Left lung (tissue), 10 donors: Measurements from ENCODE around the gene ADAMTSL1. TPM values are rescaled to one million over a fixed set of nuclear protein-coding genes. Genes with fewer than 3 reads are reported as not detected.
A peak's percentile ranks its signal among the peaks of the same experiment; 100 is the strongest.

Experiments
- ATAC-seq: fragments of 200-7000 bp; cut with Tn5 transposase; one replicate; pipeline ENCODE4 v1.9.1; 2020; ENCODE audit warnings: moderate library complexity
- DNase-seq, 4 donors: peaks; one replicate each; pipeline ENCODE4 v3.0.0-alpha.2; 2013 to 2020
- H3K27ac ChIP-seq, 2 donors: fragments of 200-600 bp; sonication (generic) in 1 of 2; one replicate each; pipeline versions ENCODE4 v1.5.0 to v1.8.0; 2020 to 2021
- H3K27me3 ChIP-seq, 2 donors: fragments of 200-600 bp; sonication (generic) in 1 of 2; one replicate each; pipeline versions ENCODE4 v1.5.0 to v1.8.0; 2020 to 2021
- H3K36me3 ChIP-seq, 2 donors: fragments of 200-600 bp; sonication (generic) in 1 of 2; one replicate each; pipeline versions ENCODE4 v1.5.0 to v1.8.0; 2020 to 2021
- H3K4me1 ChIP-seq, 2 donors: fragments of 200-600 bp; one replicate each; pipeline ENCODE4 v1.8.0; 2021
- H3K4me3 ChIP-seq, 2 donors: fragments of 200-600 bp; sonication (generic) in 1 of 2; one replicate each; pipeline versions ENCODE4 v1.5.0 to v1.8.0; 2020 to 2021; ENCODE audit warnings: mild to moderate bottlenecking in 1 of 2
- H3K9me3 ChIP-seq, 2 donors: fragments of 200-600 bp; sonication (generic) in 1 of 2; one replicate each; pipeline versions ENCODE4 v1.5.0 to v1.8.0; 2020 to 2021
- intact Hi-C, 2 donors: fragments of 100-400 bp; cut with DNase I; formaldehyde crosslinking; loops; one replicate each; pipeline versions ENCODE4 v1.11.2 to v1.14.2; 2022
- polyA plus RNA-seq, 6 donors: library from polyadenylated mRNA; unstranded; fragments of 120-200 nt; gene quantifications; one replicate each; pipeline ENCODE4 v1.2.1, GENCODE V29; 2013; ENCODE audit not compliant: insufficient read length in 6 of 6
- total RNA-seq, 2 donors: library from RNA; stranded (reverse); fragmentation: NEBNext Ultra II Directional; extraction: Animal tissue kit (Norgen Biotek cat#: 25700); gene quantifications; one replicate each; pipeline ENCODE4 v1.2.1, GENCODE V29; 2021
- TF ChIP-seq, protein P1 (sequence below), 2 donors: fragments of 200-600 bp; sonication (generic) in 1 of 2; IDR thresholded peaks; one replicate each; pipeline versions ENCODE4 v1.5.0 to v1.8.0; 2021; ENCODE audit warnings: antibody characterized with exemption in 2 of 2
- donor health status: DM: no; HTN: yes; CAD: no.
- donor health status: DM: no; HTN: no; CAD: no.

ADAMTSL1 gene
- total and polyA plus RNA-seq, 8 donors: 3.0 to 28.1 (median 17.9) TPM

DNA sequence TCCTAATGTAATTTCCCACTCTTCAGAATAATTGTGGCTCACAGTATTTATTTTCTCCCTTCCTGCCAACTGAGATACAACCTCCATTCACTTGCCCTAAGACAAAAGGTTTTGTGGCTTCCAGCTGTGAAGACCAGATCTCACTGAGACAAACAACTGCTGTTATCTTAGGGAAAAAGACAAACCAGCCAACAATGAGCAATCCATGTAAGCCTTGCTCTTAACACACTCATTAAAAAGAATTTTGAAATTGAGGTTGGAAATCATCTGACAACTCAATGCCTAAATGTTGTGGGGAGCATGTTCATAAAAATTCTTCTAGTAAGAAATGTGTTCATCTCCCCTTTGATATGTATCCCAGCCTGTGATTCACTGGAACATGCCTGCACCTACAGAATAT is 132.9 kb downstream of the ADAMTSL1 start:
- intact Hi-C loops: no loop called here
- H3K27me3 ChIP-seq: no peaks in the 10 kb centered on the region
- H3K27ac ChIP-seq: no peak overlapping the region
- TF ChIP-seq, protein P1, sequence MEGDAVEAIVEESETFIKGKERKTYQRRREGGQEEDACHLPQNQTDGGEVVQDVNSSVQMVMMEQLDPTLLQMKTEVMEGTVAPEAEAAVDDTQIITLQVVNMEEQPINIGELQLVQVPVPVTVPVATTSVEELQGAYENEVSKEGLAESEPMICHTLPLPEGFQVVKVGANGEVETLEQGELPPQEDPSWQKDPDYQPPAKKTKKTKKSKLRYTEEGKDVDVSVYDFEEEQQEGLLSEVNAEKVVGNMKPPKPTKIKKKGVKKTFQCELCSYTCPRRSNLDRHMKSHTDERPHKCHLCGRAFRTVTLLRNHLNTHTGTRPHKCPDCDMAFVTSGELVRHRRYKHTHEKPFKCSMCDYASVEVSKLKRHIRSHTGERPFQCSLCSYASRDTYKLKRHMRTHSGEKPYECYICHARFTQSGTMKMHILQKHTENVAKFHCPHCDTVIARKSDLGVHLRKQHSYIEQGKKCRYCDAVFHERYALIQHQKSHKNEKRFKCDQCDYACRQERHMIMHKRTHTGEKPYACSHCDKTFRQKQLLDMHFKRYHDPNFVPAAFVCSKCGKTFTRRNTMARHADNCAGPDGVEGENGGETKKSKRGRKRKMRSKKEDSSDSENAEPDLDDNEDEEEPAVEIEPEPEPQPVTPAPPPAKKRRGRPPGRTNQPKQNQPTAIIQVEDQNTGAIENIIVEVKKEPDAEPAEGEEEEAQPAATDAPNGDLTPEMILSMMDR (IDR thresholded peaks at IDR 0.05): no peak
- H3K9me3 ChIP-seq: peaks cover 0 to 4% of the 10 kb centered on the region in 2 donors
- no peaks in the 10 kb centered on the region for H3K36me3 ChIP-seq
- DNase-seq (no peak), ATAC-seq (peak; percentile 21)
- no peaks in the 10 kb centered on the region for H3K4me1 ChIP-seq
- no peak overlapping the region for H3K4me3 ChIP-seq

DNA sequence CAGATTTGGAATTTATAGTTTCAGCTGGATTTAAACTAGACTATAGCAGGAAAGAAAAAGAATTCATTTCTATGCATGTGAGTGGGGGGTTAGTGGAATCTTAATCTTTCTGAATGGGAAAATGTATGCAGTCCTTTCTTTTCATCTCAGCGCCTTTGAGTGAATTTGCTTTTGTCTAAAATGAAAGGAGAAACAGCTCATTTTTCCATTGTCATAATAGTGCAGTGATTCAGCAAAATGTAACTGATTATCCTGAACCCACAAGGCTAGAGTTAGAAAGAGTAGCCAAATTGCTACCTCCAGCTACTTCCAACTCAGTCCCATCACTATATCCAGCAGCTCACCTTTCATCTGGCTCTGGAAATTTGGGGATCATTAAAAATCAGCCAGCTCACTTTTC is 134.4 kb downstream of the ADAMTSL1 start:
- no peaks in the 10 kb centered on the region for H3K36me3 ChIP-seq
- DNase-seq: no peak
- H3K27ac ChIP-seq: no peak overlapping the region
- TF ChIP-seq, protein P1 (IDR thresholded peaks at IDR 0.05): no peak
- intact Hi-C loops: no loop called here
- H3K9me3 ChIP-seq: peaks cover 0 to 4% of the 10 kb centered on the region in 2 donors
- ATAC-seq: no peak
- no peak overlapping the region for H3K4me3 ChIP-seq
- no peaks in the 10 kb centered on the region for H3K27me3 ChIP-seq
- no peaks in the 10 kb centered on the region for H3K4me1 ChIP-seq

DNA sequence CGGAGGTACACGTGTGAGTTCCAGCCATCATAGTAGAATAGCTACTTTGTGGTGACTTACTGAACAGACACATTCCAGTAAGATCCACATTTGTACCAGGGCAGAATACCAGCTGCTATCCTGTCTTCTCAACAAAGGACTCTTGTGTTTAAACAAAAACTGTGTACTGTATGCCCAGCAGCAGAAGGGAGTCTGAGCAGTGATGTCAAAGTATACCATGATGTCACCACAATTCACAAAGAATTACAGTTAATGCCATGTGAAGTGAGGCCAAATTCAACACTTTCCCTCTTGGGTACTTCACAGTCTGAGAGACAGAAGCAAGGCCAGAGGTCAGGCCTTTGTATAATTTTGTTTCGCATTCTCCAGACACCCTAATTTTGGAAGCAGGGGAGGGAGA is 137.0 kb downstream of the ADAMTSL1 start:
- Histone ChIP-seq H3K4me1 (no peaks in the 10 kb centered on the region), H3K27me3 (no peaks in the 10 kb centered on the region), H3K36me3 (no peaks in the 10 kb centered on the region), H3K27ac (no peak overlapping the region), H3K4me3 (no peak overlapping the region), H3K9me3 (no peaks in the 10 kb centered on the region)
- DNase-seq (peak in 1 of 4 donors; percentile 7), ATAC-seq (no peak)
- TF ChIP-seq, protein P1 (IDR thresholded peaks at IDR 0.05): no peak
- intact Hi-C loops: no loop called here

DNA sequence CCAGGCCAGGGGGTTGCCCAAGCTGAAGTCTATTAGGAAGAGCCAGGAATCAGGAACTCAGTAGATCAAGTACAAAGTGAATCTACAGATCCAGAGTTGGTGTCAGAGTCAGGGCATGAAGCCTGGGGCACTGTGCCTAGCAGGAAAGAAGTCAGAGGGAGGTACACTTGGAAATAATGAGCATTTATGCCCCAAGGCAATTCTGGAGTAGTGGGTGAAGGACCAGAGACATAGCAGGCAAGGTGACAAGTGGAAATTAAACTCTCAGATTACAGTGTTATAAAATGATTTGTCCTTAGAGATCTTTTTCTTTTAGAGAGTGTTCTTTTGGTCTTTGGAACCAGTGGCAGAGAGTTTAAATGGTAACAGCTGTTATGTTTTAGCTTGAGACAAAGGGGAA is 138.0 kb downstream of the ADAMTSL1 start:
- ATAC-seq: no peak
- intact Hi-C loops: no loop called here
- no peak for DNase-seq
- Histone ChIP-seq H3K4me1 (no peaks in the 10 kb centered on the region), H3K4me3 (no peak overlapping the region), H3K27me3 (no peaks in the 10 kb centered on the region), H3K36me3 (no peaks in the 10 kb centered on the region), H3K27ac (no peak overlapping the region), H3K9me3 (no peaks in the 10 kb centered on the region)
- TF ChIP-seq, protein P1 (IDR thresholded peaks at IDR 0.05): no peak

DNA sequence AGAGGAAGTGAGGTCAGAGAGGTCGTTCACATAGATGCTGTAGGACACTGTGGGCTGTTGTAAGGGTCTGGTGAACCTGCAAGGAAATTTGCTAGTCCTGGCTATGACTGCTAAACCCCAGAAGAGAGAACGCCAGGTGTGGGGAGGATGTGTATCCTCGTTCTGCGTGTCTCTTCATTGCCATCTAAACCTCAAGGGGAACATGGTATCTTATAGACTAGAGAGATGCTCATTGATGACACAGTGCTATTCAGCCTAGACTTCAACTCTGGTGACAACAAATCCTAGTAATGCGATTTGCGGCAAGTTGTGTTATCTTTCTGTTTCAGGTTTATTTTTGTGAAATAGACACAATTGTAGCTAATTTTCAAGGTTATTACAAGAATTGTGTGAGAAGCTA is 140.2 kb downstream of the ADAMTSL1 start:
- no peaks in the 10 kb centered on the region for H3K4me1 ChIP-seq
- no peak overlapping the region for H3K27ac ChIP-seq
- TF ChIP-seq, protein P1 (IDR thresholded peaks at IDR 0.05): no peak
- H3K36me3 ChIP-seq: no peaks in the 10 kb centered on the region
- no peak overlapping the region for H3K4me3 ChIP-seq
- H3K9me3 ChIP-seq: no peaks in the 10 kb centered on the region
- ATAC-seq (no peak), DNase-seq (no peak)
- H3K27me3 ChIP-seq: no peaks in the 10 kb centered on the region
- intact Hi-C loops: no loop called here
